ENCODE data around the gene PDX1.

GRCh38 chr13:27973291-27973690 is 53.5 kb downstream of the PDX1 start:
- TF ChIP-seq, protein P1, sequence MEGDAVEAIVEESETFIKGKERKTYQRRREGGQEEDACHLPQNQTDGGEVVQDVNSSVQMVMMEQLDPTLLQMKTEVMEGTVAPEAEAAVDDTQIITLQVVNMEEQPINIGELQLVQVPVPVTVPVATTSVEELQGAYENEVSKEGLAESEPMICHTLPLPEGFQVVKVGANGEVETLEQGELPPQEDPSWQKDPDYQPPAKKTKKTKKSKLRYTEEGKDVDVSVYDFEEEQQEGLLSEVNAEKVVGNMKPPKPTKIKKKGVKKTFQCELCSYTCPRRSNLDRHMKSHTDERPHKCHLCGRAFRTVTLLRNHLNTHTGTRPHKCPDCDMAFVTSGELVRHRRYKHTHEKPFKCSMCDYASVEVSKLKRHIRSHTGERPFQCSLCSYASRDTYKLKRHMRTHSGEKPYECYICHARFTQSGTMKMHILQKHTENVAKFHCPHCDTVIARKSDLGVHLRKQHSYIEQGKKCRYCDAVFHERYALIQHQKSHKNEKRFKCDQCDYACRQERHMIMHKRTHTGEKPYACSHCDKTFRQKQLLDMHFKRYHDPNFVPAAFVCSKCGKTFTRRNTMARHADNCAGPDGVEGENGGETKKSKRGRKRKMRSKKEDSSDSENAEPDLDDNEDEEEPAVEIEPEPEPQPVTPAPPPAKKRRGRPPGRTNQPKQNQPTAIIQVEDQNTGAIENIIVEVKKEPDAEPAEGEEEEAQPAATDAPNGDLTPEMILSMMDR (conservative IDR thresholded peaks at IDR 0.05; ENCODE audit: low read length) = no peak
- TF ChIP-seq EZH2phosphoT487 (IDR thresholded peaks at IDR 0.05; ENCODE audit: borderline replicate concordance, low read depth, low read length) = no peak
